Neural progenitor cell (in vitro differentiated cells): ENCODE data around the gene RBM47.

Source experiments
- EZH2 ChIP-seq: fragments of 200-600 bp; sonication (generic); IDR thresholded peaks from 2 replicates; pipeline ENCODE4 v1.6.1; 2017; ENCODE audit warnings: antibody characterized with exemption, mild to moderate bottlenecking, moderate library complexity
- TF ChIP-seq, protein P1 (sequence below): fragments of 200-600 bp; sonication (generic); IDR thresholded peaks from 2 replicates; pipeline ENCODE4 v1.5.1; 2017; ENCODE audit warnings: antibody characterized with exemption, mild to moderate bottlenecking

DNA sequence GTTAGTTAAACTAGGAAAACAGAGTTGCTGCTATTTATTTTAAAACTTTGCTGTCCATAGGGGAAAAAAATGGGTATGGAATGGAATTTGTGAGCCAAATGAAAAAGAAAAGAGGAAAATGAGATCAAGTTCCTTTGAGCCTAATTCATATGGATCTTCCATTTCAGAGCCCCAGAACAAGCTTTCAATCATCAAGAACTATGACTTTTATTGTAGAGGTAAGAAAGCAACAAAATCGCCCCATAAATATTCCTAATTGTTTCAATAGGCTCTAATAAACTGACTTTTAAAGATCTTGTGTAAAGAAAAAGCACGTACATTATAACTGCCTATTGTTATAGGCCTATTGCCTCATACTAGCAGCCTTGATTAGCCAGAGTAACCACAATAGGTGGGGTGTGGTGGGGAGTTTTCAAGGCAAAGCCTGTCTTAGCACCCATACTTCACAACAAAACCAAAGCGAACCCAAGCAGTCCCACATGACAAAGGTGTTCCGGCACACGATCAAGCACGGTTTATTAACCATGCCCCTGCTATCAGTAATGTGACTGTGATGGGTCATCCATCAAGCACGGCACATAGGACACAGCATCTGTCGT is 44.4 kb downstream of the RBM47 start:
- TF ChIP-seq, protein P1, sequence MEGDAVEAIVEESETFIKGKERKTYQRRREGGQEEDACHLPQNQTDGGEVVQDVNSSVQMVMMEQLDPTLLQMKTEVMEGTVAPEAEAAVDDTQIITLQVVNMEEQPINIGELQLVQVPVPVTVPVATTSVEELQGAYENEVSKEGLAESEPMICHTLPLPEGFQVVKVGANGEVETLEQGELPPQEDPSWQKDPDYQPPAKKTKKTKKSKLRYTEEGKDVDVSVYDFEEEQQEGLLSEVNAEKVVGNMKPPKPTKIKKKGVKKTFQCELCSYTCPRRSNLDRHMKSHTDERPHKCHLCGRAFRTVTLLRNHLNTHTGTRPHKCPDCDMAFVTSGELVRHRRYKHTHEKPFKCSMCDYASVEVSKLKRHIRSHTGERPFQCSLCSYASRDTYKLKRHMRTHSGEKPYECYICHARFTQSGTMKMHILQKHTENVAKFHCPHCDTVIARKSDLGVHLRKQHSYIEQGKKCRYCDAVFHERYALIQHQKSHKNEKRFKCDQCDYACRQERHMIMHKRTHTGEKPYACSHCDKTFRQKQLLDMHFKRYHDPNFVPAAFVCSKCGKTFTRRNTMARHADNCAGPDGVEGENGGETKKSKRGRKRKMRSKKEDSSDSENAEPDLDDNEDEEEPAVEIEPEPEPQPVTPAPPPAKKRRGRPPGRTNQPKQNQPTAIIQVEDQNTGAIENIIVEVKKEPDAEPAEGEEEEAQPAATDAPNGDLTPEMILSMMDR = no peak
- no peak for TF ChIP-seq EZH2
